Glomerular endothelial cell (primary cell): Measurements from ENCODE around the gene KCNJ6. TPM values are rescaled to one million over a fixed set of nuclear protein-coding genes. Genes with fewer than 3 reads are reported as not detected.
"Not testable (repeated sequence)": the region's sequence is repeated elsewhere in the genome, so short reads cannot be mapped to it uniquely, and the experiment has no call there.

Source experiments
- DNase-seq: peaks from one replicate; pipeline ENCODE4 v3.0.0-alpha.2; 2011; ENCODE audit warnings: low read depth, low spot score; ENCODE audit errors: extremely low read depth
- total RNA-seq: library from RNA; depleted of rRNA; stranded (reverse); fragments of >200 nt; gene quantifications from 2 replicates; pipeline ENCODE4 v1.2.3, GENCODE V29; 2015

KCNJ6 gene
- total RNA-seq, 1 donor from 2014 or later = 0.12 TPM

- DNase-seq = no peak
Observed at GRCh38 chr21:37784591-37785318, 131.5 kb downstream of the KCNJ6 start.

- DNase-seq = no peak
Observed at GRCh38 chr21:37783016-37783415, 133.2 kb downstream of the KCNJ6 start.

GRCh38 chr21:37780991-37781983 is 135.0 kb downstream of the KCNJ6 start:
- DNase-seq = no peak

- DNase-seq = no peak
Observed at GRCh38 chr21:37771181-37771580, 145.1 kb downstream of the KCNJ6 start.

- no peak for DNase-seq
Observed at GRCh38 chr21:37770461-37770860, 145.8 kb downstream of the KCNJ6 start.

- no peak for DNase-seq
Observed at GRCh38 chr21:37769656-37770055, 146.6 kb downstream of the KCNJ6 start.

GRCh38 chr21:37767984-37768383 is 148.3 kb downstream of the KCNJ6 start:
- DNase-seq = no peak

GRCh38 chr21:37766129-37766528 is 150.1 kb downstream of the KCNJ6 start:
- DNase-seq = no peak

- no peak for DNase-seq
Observed at GRCh38 chr21:37765221-37765900, 150.9 kb downstream of the KCNJ6 start.

- DNase-seq = no peak
Observed at GRCh38 chr21:37764691-37765090, 151.6 kb downstream of the KCNJ6 start.

GRCh38 chr21:37763298-37763697 is 153.0 kb downstream of the KCNJ6 start:
- no peak for DNase-seq

GRCh38 chr21:37762606-37763005 is 153.7 kb downstream of the KCNJ6 start:
- DNase-seq = no peak

GRCh38 chr21:37761406-37761805 is 154.9 kb downstream of the KCNJ6 start:
- DNase-seq = not testable (repeated sequence)

GRCh38 chr21:37759777-37760176 is 156.5 kb downstream of the KCNJ6 start:
- DNase-seq = no peak

GRCh38 chr21:37758982-37759381 is 157.3 kb downstream of the KCNJ6 start:
- DNase-seq = no peak

GRCh38 chr21:37757606-37758376 is 158.5 kb downstream of the KCNJ6 start:
- DNase-seq = no peak

GRCh38 chr21:37753122-37753599 is 163.1 kb downstream of the KCNJ6 start:
- no peak for DNase-seq

- no peak for DNase-seq
Observed at GRCh38 chr21:37751268-37751975, 164.8 kb downstream of the KCNJ6 start.

GRCh38 chr21:37749132-37749531 is 167.1 kb downstream of the KCNJ6 start:
- DNase-seq = no peak

- no peak for DNase-seq
Observed at GRCh38 chr21:37748351-37748750, 167.9 kb downstream of the KCNJ6 start.
